ENCODE data around the gene TRIO. TPM values are rescaled to one million over a fixed set of nuclear protein-coding genes. Genes with fewer than 3 reads are reported as not detected.
A peak's percentile ranks its signal among the peaks of the same experiment; 100 is the strongest.

TRIO gene
- polyA plus RNA-seq, 1 of the 3 experiments (the other 2 are of a cell fraction), result 229 TPM

- no peak overlapping the region for H3K4me3 ChIP-seq (ENCODE audit: low read depth in 2 of 2, low read length in 1 of 2)
- no peaks in the 10 kb centered on the region for H3K9me3 ChIP-seq
- DNase-seq, result no peak
- peaks cover 0 to 10% of the 10 kb centered on the region in 2 experiments for H3K36me3 ChIP-seq (replicated peaks in 1 of 2; ENCODE audit: control insufficient read depth in 1 of 2, insufficient read depth in 2 of 2, low read length in 1 of 2)
- H3K27ac ChIP-seq (ENCODE audit: low read depth in 2 of 2, low read length in 1 of 2), result peak overlapping the region; percentile 68 to 94
- CTCF ChIA-PET, result interaction anchor here (1.2 to 1.3 kb wide), 2 partner anchors 77 to 85 kb away, joined by 3 read pairs; no protein-coding TSS in a partner anchor
- no peak overlapping the region for H2AFZ ChIP-seq (ENCODE audit: low read depth)
- WGBS (ENCODE audit: low lambda C conversion rate), result 45% methylated on average over 4 of the region's 4 CpGs
- no peaks in the 10 kb centered on the region for H3K27me3 ChIP-seq (ENCODE audit: insufficient read depth)
- H3F3A ChIP-seq (replicated peaks; ENCODE audit: insufficient read depth), result peaks cover 48% of the 10 kb centered on the region
- H3K4me2 ChIP-seq, result peak overlapping the region; percentile 29; the same call in 1 of the 2 replicates
- POLR2A ChIA-PET, result no interaction called here
- peaks cover 95% of the 10 kb centered on the region for H3K79me2 ChIP-seq (ENCODE audit: insufficient read depth)
- no peak overlapping the region for H3K9ac ChIP-seq
- peaks cover 53 to 63% of the 10 kb centered on the region in 2 experiments; a peak in 3 of 4 replicates for H3K4me1 ChIP-seq (ENCODE audit: control insufficient read depth in 1 of 2, insufficient read depth in 2 of 2, low read depth in 1 of 2, low read length in 1 of 2)
- no peaks in the 10 kb centered on the region for H3K9me2 ChIP-seq
- H4K20me1 ChIP-seq (ENCODE audit: insufficient read depth), result peaks cover 57% of the 10 kb centered on the region
- no peak for TF ChIP-seq RFX5 (IDR thresholded peaks at IDR 0.05; ENCODE audit: low read length)
- no peak for TF ChIP-seq RCOR1 (IDR thresholded peaks at IDR 0.05; ENCODE audit: low read length)
- peak; percentile 36; the same call in 1 of the 2 replicates for TF ChIP-seq JUND (IDR thresholded peaks at IDR 0.05)
- TF ChIP-seq TAF1 (IDR thresholded peaks at IDR 0.05; ENCODE audit: borderline replicate concordance, low read depth, low read length), result no peak
- no peak for TF ChIP-seq CTCF (IDR thresholded peaks at IDR 0.05)
- TF ChIP-seq USF1 (IDR thresholded peaks at IDR 0.05; ENCODE audit: borderline replicate concordance, low read depth), result no peak
- no peak for TF ChIP-seq GATA2 (CRISPR knock-in tag; IDR thresholded peaks at IDR 0.05)
- peak; percentile 39; the same call in 1 of the 2 replicates for TF ChIP-seq MAX (IDR thresholded peaks at IDR 0.05; ENCODE audit: low read depth)
- no peak for TF ChIP-seq ELF1 (IDR thresholded peaks at IDR 0.05)
- TF ChIP-seq USF2 (IDR thresholded peaks at IDR 0.05; ENCODE audit: borderline replicate concordance, low read depth, low read length), result no peak
- no peak for TF ChIP-seq IRF3 (IDR thresholded peaks at IDR 0.05; ENCODE audit: low read depth, low read length)
- TF ChIP-seq NFIC (IDR thresholded peaks at IDR 0.05; ENCODE audit: borderline replicate concordance), result peak; percentile 53; the same call in 1 of the 2 replicates
- no peak for TF ChIP-seq YY1 (IDR thresholded peaks at IDR 0.05; ENCODE audit: low read depth)
- TF ChIP-seq MEF2A (IDR thresholded peaks at IDR 0.05; ENCODE audit: borderline replicate concordance, low read depth), result peak; percentile 23; the same call in 1 of the 2 replicates
- TF ChIP-seq NRF1 (IDR thresholded peaks at IDR 0.05; ENCODE audit: low read depth, low read length), result no peak
- TF ChIP-seq RAD21 (IDR thresholded peaks at IDR 0.05; ENCODE audit: low read length), result no peak
- TF ChIP-seq SMC3 (IDR thresholded peaks at IDR 0.05; ENCODE audit: low read depth, low read length), result no peak
- TF ChIP-seq FOXM1 (IDR thresholded peaks at IDR 0.05; ENCODE audit: low read depth), result no peak
- TF ChIP-seq TEAD4 (IDR thresholded peaks at IDR 0.05; ENCODE audit: borderline replicate concordance, insufficient read depth), result no peak
- no peak for TF ChIP-seq FOXJ3 (CRISPR knock-in tag; IDR thresholded peaks at IDR 0.05)
- TF ChIP-seq GABPA (IDR thresholded peaks at IDR 0.05; ENCODE audit: low read depth), result no peak
- TF ChIP-seq POLR2AphosphoS5 (IDR thresholded peaks at IDR 0.05; ENCODE audit: low read depth, low read length), result peak; percentile 59; the same call in 1 of the 2 replicates
- no peak; the same call in 1 of the 2 replicates for TF ChIP-seq FOSL2 (IDR thresholded peaks at IDR 0.05; ENCODE audit: borderline replicate concordance, low read depth)
- TF ChIP-seq MXI1 (IDR thresholded peaks at IDR 0.05; ENCODE audit: low read depth, low read length), result peak; percentile 59; the same call in 1 of the 2 replicates
- no peak for TF ChIP-seq REST (IDR thresholded peaks at IDR 0.05; ENCODE audit: low read depth, low read length)
- no peak for TF ChIP-seq SIN3A (IDR thresholded peaks at IDR 0.05; ENCODE audit: borderline replicate concordance, low read depth, low read length)
Measured at GRCh38 chr5:14193496-14193895, 50.4 kb downstream of the TRIO start.
